ENCODE data around the gene SCAF11.

SCAF11 gene

DNA sequence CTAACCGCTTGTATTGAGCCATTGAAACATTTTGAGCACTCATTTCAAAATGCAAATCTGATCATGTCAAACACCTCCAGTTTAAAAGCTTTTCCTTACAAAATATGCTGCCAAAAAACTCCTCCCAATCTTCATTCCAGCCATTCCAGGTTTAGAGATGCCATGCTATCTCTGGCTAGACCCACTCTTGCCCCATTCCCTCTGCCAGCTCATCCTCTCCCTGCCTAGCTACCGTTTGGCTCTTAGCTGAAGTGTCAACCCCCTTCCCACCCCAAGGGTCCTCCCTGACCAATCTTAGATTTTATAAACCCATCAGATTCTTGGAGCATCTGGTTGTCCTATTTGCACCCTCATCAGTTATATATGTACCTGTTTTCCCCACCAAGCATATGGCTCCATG lies 75.0 kb downstream of the SCAF11 start:
- H3K27ac ChIP-seq (ENCODE audit: low read depth, low read length) = no peak overlapping the region
- H3K36me3 ChIP-seq (ENCODE audit: low read length) = peaks cover 16% of the 10 kb centered on the region; the same call in 1 of the 2 replicates
- H3K9me3 ChIP-seq (ENCODE audit: insufficient read depth, low read length) = no peaks in the 10 kb centered on the region
- no peak overlapping the region for H3K4me3 ChIP-seq (ENCODE audit: insufficient read depth, low read length, poor library complexity, severe bottlenecking)
- no peaks in the 10 kb centered on the region for H3K27me3 ChIP-seq (ENCODE audit: low read length)
- H3K79me2 ChIP-seq (ENCODE audit: insufficient read depth, low read length) = no peaks in the 10 kb centered on the region
- no peak overlapping the region for H3K9ac ChIP-seq (ENCODE audit: low read length)
- H4K20me1 ChIP-seq (ENCODE audit: low read depth, low read length) = no peaks in the 10 kb centered on the region
- H3K4me2 ChIP-seq (ENCODE audit: low read depth, low read length, poor library complexity, severe bottlenecking) = no peak overlapping the region
- H3F3A ChIP-seq (ENCODE audit: insufficient read depth) = peaks cover 5% of the 10 kb centered on the region; the same call in 1 of the 2 replicates
- TF ChIP-seq, protein P1, sequence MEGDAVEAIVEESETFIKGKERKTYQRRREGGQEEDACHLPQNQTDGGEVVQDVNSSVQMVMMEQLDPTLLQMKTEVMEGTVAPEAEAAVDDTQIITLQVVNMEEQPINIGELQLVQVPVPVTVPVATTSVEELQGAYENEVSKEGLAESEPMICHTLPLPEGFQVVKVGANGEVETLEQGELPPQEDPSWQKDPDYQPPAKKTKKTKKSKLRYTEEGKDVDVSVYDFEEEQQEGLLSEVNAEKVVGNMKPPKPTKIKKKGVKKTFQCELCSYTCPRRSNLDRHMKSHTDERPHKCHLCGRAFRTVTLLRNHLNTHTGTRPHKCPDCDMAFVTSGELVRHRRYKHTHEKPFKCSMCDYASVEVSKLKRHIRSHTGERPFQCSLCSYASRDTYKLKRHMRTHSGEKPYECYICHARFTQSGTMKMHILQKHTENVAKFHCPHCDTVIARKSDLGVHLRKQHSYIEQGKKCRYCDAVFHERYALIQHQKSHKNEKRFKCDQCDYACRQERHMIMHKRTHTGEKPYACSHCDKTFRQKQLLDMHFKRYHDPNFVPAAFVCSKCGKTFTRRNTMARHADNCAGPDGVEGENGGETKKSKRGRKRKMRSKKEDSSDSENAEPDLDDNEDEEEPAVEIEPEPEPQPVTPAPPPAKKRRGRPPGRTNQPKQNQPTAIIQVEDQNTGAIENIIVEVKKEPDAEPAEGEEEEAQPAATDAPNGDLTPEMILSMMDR (IDR thresholded peaks at IDR 0.05; ENCODE audit: insufficient read depth, low read length, poor library complexity, severe bottlenecking) = no peak
- TF ChIP-seq EZH2phosphoT487 (conservative IDR thresholded peaks at IDR 0.05; ENCODE audit: low read length) = no peak
- no peaks in the 10 kb centered on the region for H3K9me2 ChIP-seq (replicated peaks; ENCODE audit: insufficient read depth, low read length)
- H2AFZ ChIP-seq (ENCODE audit: low read depth, low read length, severe bottlenecking) = no peak overlapping the region

DNA sequence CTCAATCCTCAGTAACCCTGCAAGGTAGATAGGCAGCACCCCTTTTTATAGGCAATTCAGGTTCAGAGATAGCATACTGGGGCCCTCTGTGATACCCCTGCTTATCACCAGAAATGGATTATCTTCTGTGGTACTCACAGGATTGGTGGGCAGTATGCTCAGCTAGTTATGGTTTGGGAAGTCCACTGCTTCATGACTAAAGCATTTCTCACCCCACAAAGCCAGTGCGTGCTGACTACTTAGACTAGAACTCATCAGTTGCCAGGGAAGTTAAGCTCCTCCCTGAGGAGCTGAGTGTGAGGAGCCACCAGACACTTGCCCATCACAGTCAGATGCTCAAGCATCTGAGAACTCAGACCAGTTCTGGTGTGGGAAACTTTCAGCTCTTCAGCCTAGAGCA lies 76.3 kb downstream of the SCAF11 start:
- Histone ChIP-seq H3K79me2 (ENCODE audit: insufficient read depth, low read length) (no peaks in the 10 kb centered on the region), H3K9me2 (replicated peaks; ENCODE audit: insufficient read depth, low read length) (no peaks in the 10 kb centered on the region), H3K9ac (ENCODE audit: low read length) (no peak overlapping the region), H3K4me3 (ENCODE audit: insufficient read depth, low read length, poor library complexity, severe bottlenecking) (no peak overlapping the region), H3F3A (ENCODE audit: insufficient read depth) (peaks cover 5% of the 10 kb centered on the region; the same call in 1 of the 2 replicates), H3K9me3 (ENCODE audit: insufficient read depth, low read length) (no peaks in the 10 kb centered on the region), H2AFZ (ENCODE audit: low read depth, low read length, severe bottlenecking) (no peak overlapping the region), H3K27me3 (ENCODE audit: low read length) (no peaks in the 10 kb centered on the region), H3K27ac (ENCODE audit: low read depth, low read length) (no peak overlapping the region), H4K20me1 (ENCODE audit: low read depth, low read length) (no peaks in the 10 kb centered on the region), H3K36me3 (ENCODE audit: low read length) (peaks cover 5% of the 10 kb centered on the region; the same call in 1 of the 2 replicates), H3K4me2 (ENCODE audit: low read depth, low read length, poor library complexity, severe bottlenecking) (no peak overlapping the region)
- TF ChIP-seq EZH2phosphoT487 (conservative IDR thresholded peaks at IDR 0.05; ENCODE audit: low read length) = no peak
- TF ChIP-seq, protein P1 (IDR thresholded peaks at IDR 0.05; ENCODE audit: insufficient read depth, low read length, poor library complexity, severe bottlenecking) = no peak

DNA sequence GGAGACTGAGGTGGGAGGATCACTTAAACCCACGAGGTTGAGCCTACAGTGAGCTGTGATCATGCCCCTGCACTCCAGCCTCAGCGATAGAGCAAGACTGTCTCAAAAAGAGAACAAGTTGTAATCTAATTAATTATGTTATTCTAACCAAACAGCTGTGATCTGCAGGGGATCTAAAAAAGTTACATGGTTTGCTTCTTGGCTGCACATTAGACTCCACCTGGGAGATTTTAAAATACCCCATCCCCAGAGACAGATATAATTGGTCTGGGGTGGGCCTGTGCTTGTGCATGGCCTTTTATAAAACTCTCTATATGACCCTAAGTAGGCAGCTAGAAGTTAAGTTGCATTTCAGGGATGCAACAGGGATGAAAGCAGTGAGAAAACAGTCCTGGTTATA lies 76.7 kb downstream of the SCAF11 start:
- TF ChIP-seq EZH2phosphoT487 (conservative IDR thresholded peaks at IDR 0.05; ENCODE audit: low read length) = no peak
- TF ChIP-seq, protein P1 (IDR thresholded peaks at IDR 0.05; ENCODE audit: insufficient read depth, low read length, poor library complexity, severe bottlenecking) = no peak
- Histone ChIP-seq H3K9me3 (ENCODE audit: insufficient read depth, low read length) (no peaks in the 10 kb centered on the region), H3K4me2 (ENCODE audit: low read depth, low read length, poor library complexity, severe bottlenecking) (no peak overlapping the region)

More for the DNA sequence above, 76.7 kb downstream of the SCAF11 start:
- H3K79me2 ChIP-seq (ENCODE audit: insufficient read depth, low read length) = no peaks in the 10 kb centered on the region
- H3K9ac ChIP-seq (ENCODE audit: low read length) = no peak overlapping the region
- peaks cover 5% of the 10 kb centered on the region; the same call in 1 of the 2 replicates for H3F3A ChIP-seq (ENCODE audit: insufficient read depth)
- no peaks in the 10 kb centered on the region for H3K27me3 ChIP-seq (ENCODE audit: low read length)
- H3K9me2 ChIP-seq (replicated peaks; ENCODE audit: insufficient read depth, low read length) = no peaks in the 10 kb centered on the region
- no peak overlapping the region for H3K4me3 ChIP-seq (ENCODE audit: insufficient read depth, low read length, poor library complexity, severe bottlenecking)
- H3K36me3 ChIP-seq (ENCODE audit: low read length) = peaks cover 2% of the 10 kb centered on the region; the same call in 1 of the 2 replicates
- H3K27ac ChIP-seq (ENCODE audit: low read depth, low read length) = no peak overlapping the region
- no peak overlapping the region for H2AFZ ChIP-seq (ENCODE audit: low read depth, low read length, severe bottlenecking)
- H4K20me1 ChIP-seq (ENCODE audit: low read depth, low read length) = no peaks in the 10 kb centered on the region

Data from SU-DHL-6 (cell line).